Natural killer cell (primary cell): ENCODE data around the gene RIC1. TPM values are rescaled to one million over a fixed set of nuclear protein-coding genes. Genes with fewer than 3 reads are reported as not detected.

Source experiments
- ATAC-seq, 3 donors: fragments of 150-1000 bp in 2 of 3; fragments of 200-7000 bp in 1 of 3; cut with Tn5 transposase; 1 replicate in 1 of 3; 2 replicates in 2 of 3; pipeline ENCODE4 v1.10.0; 2021; ENCODE audit warnings: mild to moderate bottlenecking in 2 of 3, moderate library complexity in 2 of 3
- DNase-seq, 2 donors: peaks; one replicate each; pipeline versions ENCODE4 v3.0.0 to v3.0.0-alpha.2; 2013 to 2021; ENCODE audit warnings: mixed read lengths in 1 of 2
- H3K27ac ChIP-seq: one replicate; pipeline ENCODE4 v1.5.1; 2013; ENCODE audit warnings: mild to moderate bottlenecking, low read length
- H3K27me3 ChIP-seq: one replicate; pipeline ENCODE4 v1.6.1; 2013; ENCODE audit warnings: low read length; ENCODE audit not compliant: control insufficient read depth, insufficient read depth
- H3K36me3 ChIP-seq: one replicate; pipeline ENCODE4 v1.6.1; 2013; ENCODE audit warnings: low read length; ENCODE audit not compliant: control insufficient read depth, insufficient read depth
- H3K4me1 ChIP-seq: one replicate; pipeline ENCODE4 v1.6.1; 2013; ENCODE audit warnings: low read length; ENCODE audit not compliant: control insufficient read depth, insufficient read depth
- H3K4me3 ChIP-seq: one replicate; pipeline ENCODE4 v1.5.1; 2013; ENCODE audit warnings: low read length
- H3K9me3 ChIP-seq: one replicate; pipeline ENCODE4 v1.6.1; 2013; ENCODE audit warnings: low read length; ENCODE audit not compliant: control insufficient read depth, insufficient read depth
- H3K27ac Mint-ChIP-seq, 2 donors: one replicate each; pipeline ENCODE4 v1.8.0; 2022; ENCODE audit warnings: mild to moderate bottlenecking in 2 of 2, mixed read lengths in 2 of 2, moderate library complexity in 1 of 2
- H3K27me3 Mint-ChIP-seq, 2 donors: one replicate each; pipeline ENCODE4 v1.8.0; 2022; ENCODE audit warnings: low read depth in 2 of 2, mixed read lengths in 2 of 2
- H3K36me3 Mint-ChIP-seq: one replicate; pipeline ENCODE4 v1.8.0; 2022; ENCODE audit warnings: mixed read lengths
- H3K4me1 Mint-ChIP-seq, 2 donors: one replicate each; pipeline ENCODE4 v1.8.0; 2022; ENCODE audit warnings: mixed read lengths in 2 of 2
- H3K4me3 Mint-ChIP-seq: one replicate; pipeline ENCODE4 v1.8.0; 2022; ENCODE audit warnings: mild to moderate bottlenecking, moderate library complexity, mixed read lengths
- H3K9me3 Mint-ChIP-seq, 2 donors: one replicate each; pipeline ENCODE4 v1.8.0; 2022; ENCODE audit warnings: mixed read lengths in 2 of 2
- CTCF ChIP-seq: fragments of 200-600 bp; IDR thresholded peaks from one replicate; pipeline ENCODE4 v1.8.0; 2022; ENCODE audit warnings: antibody characterized with exemption
- WGBS: methylation state at CpG from one replicate; pipeline ENCODE4 v1.1.7; 2013; ENCODE audit warnings: missing lambda C conversion rate; ENCODE audit not compliant: insufficient coverage; 5-methylcytosine and 5-hydroxymethylcytosine counted together
- intact Hi-C: fragments of 100-400 bp; cut with micrococcal nuclease; formaldehyde crosslinking; loops from one replicate; pipeline ENCODE4 v1.14.2; 2022
- total RNA-seq, 4 donors: library from RNA; stranded (reverse); fragments of 120-200 nt in 1 of 4; gene quantifications; one replicate each; pipeline versions ENCODE4 v1.2.3 to v1.2.4, GENCODE V29; 2013 to 2022

The RIC1 gene
- total RNA-seq, 3 donors from 2014 or later (not counting 1 experiment from before 2014, with no cell fraction given), result 23.5 to 33.9 (median 31.8) TPM

DNA sequence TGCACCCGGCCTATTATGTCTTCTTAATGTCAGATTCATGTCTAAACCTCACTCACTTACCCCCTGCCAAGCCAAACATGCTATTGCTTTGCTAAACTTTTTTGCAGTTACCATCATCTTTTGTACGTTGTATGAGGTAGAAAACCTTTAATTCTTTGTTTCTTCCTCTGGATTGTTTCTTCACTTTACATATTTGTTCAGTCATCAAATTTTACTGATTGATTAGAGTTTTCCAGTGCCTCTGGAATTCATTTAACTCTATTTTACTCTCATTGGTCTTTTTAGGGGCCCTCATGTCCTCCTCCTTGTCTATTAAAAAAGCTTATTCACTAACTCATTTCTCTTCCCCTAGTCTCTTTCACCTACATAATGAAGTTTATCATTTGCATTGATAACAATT is 67.0 kb downstream of the RIC1 start:
- intact Hi-C loops, result loop anchor here (10.0 kb wide), 1 partner anchor 51 kb away; no protein-coding TSS in a partner anchor
- Histone ChIP-seq H3K27ac (no peak overlapping the region), H3K4me3 (no peak overlapping the region), H3K9me3 (no peaks in the 10 kb centered on the region), H3K36me3 (no peaks in the 10 kb centered on the region), H3K4me1 (no peaks in the 10 kb centered on the region), H3K27me3 (no peaks in the 10 kb centered on the region)
- H3K36me3 Mint-ChIP-seq, result no peaks in the 10 kb centered on the region
- ATAC-seq (no peak), DNase-seq (no peak)
- H3K9me3 Mint-ChIP-seq, result no peaks in the 10 kb centered on the region
- H3K27ac Mint-ChIP-seq, result no peak overlapping the region
- peaks cover 1 to 9% of the 10 kb centered on the region in 2 donors for H3K4me1 Mint-ChIP-seq
- H3K4me3 Mint-ChIP-seq, result no peak overlapping the region
- no peaks in the 10 kb centered on the region for H3K27me3 Mint-ChIP-seq
- 92% methylated on average over 1 of the region's 2 CpGs for WGBS
- TF ChIP-seq CTCF, result no peak

- no peak overlapping the region for H3K27ac Mint-ChIP-seq
Observed at GRCh38 chr9:5696884-5697283, 68.0 kb downstream of the RIC1 start.

GRCh38 chr9:5698004-5698403 is 69.1 kb downstream of the RIC1 start:
- H3K9me3 Mint-ChIP-seq, result no peaks in the 10 kb centered on the region
- peaks cover 5% of the 10 kb centered on the region for H3K36me3 Mint-ChIP-seq
- peaks cover 17 to 18% of the 10 kb centered on the region in 2 donors for H3K4me1 Mint-ChIP-seq
- no peak for ATAC-seq
- no peak overlapping the region for H3K27ac Mint-ChIP-seq
- no peak for TF ChIP-seq CTCF
- no peak for DNase-seq
- no peak overlapping the region for H3K4me3 Mint-ChIP-seq
- no peak overlapping the region for H3K4me3 ChIP-seq
- H3K4me1 ChIP-seq, result no peaks in the 10 kb centered on the region
- no peak overlapping the region for H3K27ac ChIP-seq
- no peaks in the 10 kb centered on the region for H3K9me3 ChIP-seq
- intact Hi-C loops, result loop anchor here (10.0 kb wide), 1 partner anchor 53 kb away; no protein-coding TSS in a partner anchor
- H3K36me3 ChIP-seq, result no peaks in the 10 kb centered on the region
- no peaks in the 10 kb centered on the region for H3K27me3 Mint-ChIP-seq
- no peaks in the 10 kb centered on the region for H3K27me3 ChIP-seq
- WGBS, result no CpG with 5 or more reads among the region's 1 CpG

More at GRCh38 chr9:5696884-5697283, 68.0 kb downstream of the RIC1 start:
- Histone ChIP-seq H3K36me3 (no peaks in the 10 kb centered on the region), H3K27me3 (no peaks in the 10 kb centered on the region), H3K4me1 (no peaks in the 10 kb centered on the region), H3K27ac (no peak overlapping the region), H3K4me3 (no peak overlapping the region), H3K9me3 (no peaks in the 10 kb centered on the region)
- ATAC-seq, result no peak
- TF ChIP-seq CTCF, result no peak
- peaks cover 9 to 12% of the 10 kb centered on the region in 2 donors for H3K4me1 Mint-ChIP-seq
- H3K9me3 Mint-ChIP-seq, result no peaks in the 10 kb centered on the region
- H3K36me3 Mint-ChIP-seq, result peaks cover 2% of the 10 kb centered on the region
- no peaks in the 10 kb centered on the region for H3K27me3 Mint-ChIP-seq
- no peak for DNase-seq
- intact Hi-C loops, result loop anchor here (10.0 kb wide), 1 partner anchor 52 kb away; no protein-coding TSS in a partner anchor
- 80% methylated on average over 2 of the region's 2 CpGs for WGBS
- no peak overlapping the region for H3K4me3 Mint-ChIP-seq
